A549 treated with AZD9567 at 1 μM for 4 hours (cell line): ENCODE measurements around the gene RIPK4. TPM values are rescaled to one million over a fixed set of nuclear protein-coding genes. Genes with fewer than 3 reads are reported as not detected.

Source experiments
- total RNA-seq: library from RNA; stranded (reverse); fragments of 200-300 nt; extraction: Qiagen RNA extraction; gene quantifications from 5 replicates; pipeline ENCODE4 v1.2.3, GENCODE V29; 2022; ENCODE audit not compliant: insufficient read depth

The RIPK4 gene
- total RNA-seq: 12.7 to 16.7 TPM (median 15.6 TPM) in 5 replicates

DNA sequence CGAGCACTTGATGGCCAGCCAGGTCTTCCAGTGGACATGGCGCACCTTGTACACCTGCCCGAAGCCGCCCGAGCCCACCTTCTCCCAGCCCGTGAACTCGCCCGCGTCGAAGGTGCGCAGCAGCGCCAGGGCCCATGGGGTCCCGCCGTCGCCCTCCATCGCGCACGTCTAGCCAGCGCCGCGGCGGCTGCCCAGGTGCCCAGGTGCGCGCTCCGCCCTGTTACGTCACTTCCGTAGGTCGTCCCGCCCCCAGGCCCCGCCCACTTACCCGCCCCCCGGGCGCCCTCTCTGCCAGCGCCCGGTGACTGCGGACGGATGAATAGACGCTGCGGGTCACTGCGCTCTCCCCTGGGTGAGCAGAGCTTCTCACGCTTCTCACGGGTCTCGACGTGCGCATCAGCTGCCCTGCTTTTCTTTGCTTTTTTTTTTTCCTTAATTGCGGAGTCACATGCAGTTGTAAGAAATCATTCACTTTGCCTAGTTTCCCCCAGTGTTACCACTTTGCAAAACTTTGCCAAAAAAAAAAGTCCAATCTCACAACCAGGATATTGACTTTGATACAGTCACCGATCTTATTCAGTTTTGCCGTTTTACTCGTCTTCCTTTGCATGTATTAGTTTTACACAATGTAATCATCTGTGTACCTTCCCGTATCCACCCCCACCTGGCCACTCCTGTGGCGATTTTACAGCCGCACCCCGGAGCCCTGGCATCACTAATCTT lies at the start of gene RIPK4:
RIPK4 (minus strand) TSS at position 170 of the 723 bp plus-strand sequence; CDS start at position 159, 11 bp downstream.

Other genes with a start within 250 kb of the RIPK4 start
- gene PRDM15, start 112.3 kb upstream of the RIPK4 start, total RNA-seq: 2.6 to 5.3 TPM (median 3.1 TPM) in 5 replicates
- gene C2CD2, start 187.0 kb upstream of the RIPK4 start, total RNA-seq: 6.8 to 7.4 TPM (median 6.9 TPM) in 5 replicates
- gene ZBTB21, start 243.3 kb upstream of the RIPK4 start, total RNA-seq: 5.0 to 11.2 TPM (median 6.3 TPM) in 5 replicates